ENCODE measurements around the gene UGT1A1.
"Not testable (repeated sequence)": the region's sequence is repeated elsewhere in the genome, so short reads cannot be mapped to it uniquely, and the experiment has no call there.

Gene UGT1A1

DNA sequence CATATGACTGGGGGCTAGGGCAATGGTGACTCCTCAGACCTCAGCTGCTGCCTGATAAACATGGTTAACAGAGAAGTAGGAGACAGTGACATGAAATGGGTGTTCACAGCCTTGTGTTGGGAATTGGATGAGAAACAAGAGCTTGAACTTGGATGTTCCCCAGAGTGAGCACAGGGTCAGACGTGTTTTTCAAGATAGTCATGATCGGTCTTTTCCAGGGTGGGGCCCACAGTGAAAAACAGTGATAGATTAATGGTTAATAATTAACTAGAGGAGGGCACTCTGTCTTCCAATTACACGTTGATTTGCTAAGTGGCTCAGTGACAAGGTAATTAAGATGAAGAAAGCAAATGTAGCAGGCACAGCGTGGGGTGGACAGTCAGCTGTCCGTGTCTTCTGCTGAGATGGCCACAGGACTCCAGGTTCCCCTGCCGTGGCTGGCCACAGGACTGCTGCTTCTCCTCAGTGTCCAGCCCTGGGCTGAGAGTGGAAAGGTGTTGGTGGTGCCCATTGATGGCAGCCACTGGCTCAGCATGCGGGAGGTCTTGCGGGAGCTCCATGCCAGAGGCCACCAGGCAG, 31.3 kb upstream of the UGT1A1 start, which contains the start of gene UGT1A3:
TSS of gene UGT1A3 (plus strand) at position 320 of the 579 bp plus-strand sequence. CDS start at position 405, 85 bp downstream.
- no peaks in the 10 kb centered on the region for H4K20me1 ChIP-seq (ENCODE audit: insufficient read depth, low read length)
- no peaks in the 10 kb centered on the region for H3F3A ChIP-seq (ENCODE audit: insufficient read depth, low read length)
- TF ChIP-seq EZH2 (IDR thresholded peaks at IDR 0.05; ENCODE audit: borderline replicate concordance, low read length) (no peak), CTCF (IDR thresholded peaks at IDR 0.05; ENCODE audit: low read length) (no peak)
- H3K27me3 ChIP-seq (ENCODE audit: insufficient read depth, low read length) = no peaks in the 10 kb centered on the region
- H3K9ac ChIP-seq (ENCODE audit: low read length) = no peak within 1 kb of the TSS
- no peaks in the 10 kb centered on the region for H3K9me2 ChIP-seq (ENCODE audit: low read depth, low read length)
- no peak within 1 kb of the TSS for H3K27ac ChIP-seq (ENCODE audit: low read depth, low read length, poor library complexity, severe bottlenecking)
- no peaks in the 10 kb centered on the region for H3K9me3 ChIP-seq (ENCODE audit: low read length)
- no peaks in the 10 kb centered on the region for H3K4me1 ChIP-seq (ENCODE audit: insufficient read depth, low read length, severe bottlenecking)
- H2AFZ ChIP-seq (ENCODE audit: low read length) = no peak within 1 kb of the TSS
- no peak within 1 kb of the TSS for H3K4me3 ChIP-seq (ENCODE audit: low read depth, low read length, poor library complexity, severe bottlenecking)
- H3K4me2 ChIP-seq (ENCODE audit: low read length) = no peak within 1 kb of the TSS
- no peaks in the 10 kb centered on the region for H3K79me2 ChIP-seq (ENCODE audit: insufficient read depth, low read length)
- no peaks in the 10 kb centered on the region for H3K36me3 ChIP-seq (ENCODE audit: insufficient read depth, low read length)

GRCh38 chr2:233736868-233737653, 23.0 kb upstream of the UGT1A1 start:
- H3K27ac ChIP-seq (ENCODE audit: low read depth, low read length, poor library complexity, severe bottlenecking); H3K9ac ChIP-seq (ENCODE audit: low read length); H3K4me3 ChIP-seq (ENCODE audit: low read depth, low read length, poor library complexity, severe bottlenecking); H3K9me2 ChIP-seq (ENCODE audit: low read depth, low read length); H3K4me2 ChIP-seq (ENCODE audit: low read length); H4K20me1 ChIP-seq (ENCODE audit: insufficient read depth, low read length); H3K79me2 ChIP-seq (ENCODE audit: insufficient read depth, low read length); H3K36me3 ChIP-seq (ENCODE audit: insufficient read depth, low read length); H3K4me1 ChIP-seq (ENCODE audit: insufficient read depth, low read length, severe bottlenecking); H3K9me3 ChIP-seq (ENCODE audit: low read length); H3F3A ChIP-seq (ENCODE audit: insufficient read depth, low read length); H3K27me3 ChIP-seq (ENCODE audit: insufficient read depth, low read length); H2AFZ ChIP-seq (ENCODE audit: low read length): not testable (repeated sequence)

- Histone ChIP-seq H4K20me1 (ENCODE audit: insufficient read depth, low read length) (no peaks in the 10 kb centered on the region), H3K4me3 (ENCODE audit: low read depth, low read length, poor library complexity, severe bottlenecking) (no peak overlapping the region), H3K9me2 (ENCODE audit: low read depth, low read length) (no peaks in the 10 kb centered on the region), H3K4me2 (ENCODE audit: low read length) (no peak overlapping the region), H2AFZ (ENCODE audit: low read length) (no peak overlapping the region), H3K9me3 (ENCODE audit: low read length) (no peaks in the 10 kb centered on the region), H3K4me1 (ENCODE audit: insufficient read depth, low read length, severe bottlenecking) (no peaks in the 10 kb centered on the region), H3K27me3 (ENCODE audit: insufficient read depth, low read length) (no peaks in the 10 kb centered on the region; the same call in 1 of the 2 replicates), H3K79me2 (ENCODE audit: insufficient read depth, low read length) (no peaks in the 10 kb centered on the region), H3F3A (ENCODE audit: insufficient read depth, low read length) (no peaks in the 10 kb centered on the region), H3K36me3 (ENCODE audit: insufficient read depth, low read length) (no peaks in the 10 kb centered on the region), H3K9ac (ENCODE audit: low read length) (no peak overlapping the region), H3K27ac (ENCODE audit: low read depth, low read length, poor library complexity, severe bottlenecking) (no peak overlapping the region)
- TF ChIP-seq EZH2 (IDR thresholded peaks at IDR 0.05; ENCODE audit: borderline replicate concordance, low read length) = no peak
- TF ChIP-seq CTCF (IDR thresholded peaks at IDR 0.05; ENCODE audit: low read length) = no peak
Measured at GRCh38 chr2:233740870-233741269, 19.2 kb upstream of the UGT1A1 start.
